ENCODE measurements around the gene UST. TPM values are rescaled to one million over a fixed set of nuclear protein-coding genes. Genes with fewer than 3 reads are reported as not detected.

Gene UST
- total and polyA plus RNA-seq, 2 of the 8 experiments (the other 6 are each of a cell fraction or from before 2014, with no cell fraction given), result 13.5 to 34.5 TPM

- Histone ChIP-seq H2BK5ac (ENCODE audit: low read depth, low read length) (no peak overlapping the region), H3K36me3 (ENCODE audit: control insufficient read depth in 2 of 4, insufficient read depth in 4 of 4, low read length in 3 of 4) (no peaks in the 10 kb centered on the region), H4K8ac (ENCODE audit: extremely low read depth, insufficient read depth, low read length) (no peak overlapping the region), H2BK15ac (ENCODE audit: low read length) (no peak overlapping the region), H4K91ac (replicated peaks; ENCODE audit: insufficient read length, low read length) (no peak overlapping the region), H3K27ac (ENCODE audit: low read depth, low read length) (no peak overlapping the region), H3K56ac (replicated peaks; ENCODE audit: insufficient read length, low read depth, low read length) (no peak overlapping the region), H3K9ac (replicated peaks in 1 of 4; ENCODE audit: extremely low read depth in 1 of 4, low read depth in 3 of 4, low read length in 3 of 4) (no peak overlapping the region; a peak in 1 of 7 replicates), H3K4me2 (ENCODE audit: insufficient read depth in 1 of 2, low read depth in 2 of 2, low read length in 2 of 2) (no peak overlapping the region), H2AK5ac (ENCODE audit: low read depth, low read length) (no peak overlapping the region), H3K9me3 (ENCODE audit: insufficient read depth in 2 of 2, low read depth in 1 of 2, low read length in 1 of 2) (no peaks in the 10 kb centered on the region), H2BK20ac (ENCODE audit: low read length) (no peak overlapping the region), H3K18ac (ENCODE audit: extremely low read depth, low read length) (peak overlapping the region; percentile 5; the same call in 1 of the 2 replicates), H4K5ac (ENCODE audit: insufficient read length, low read depth, low read length) (no peak overlapping the region), H2BK12ac (ENCODE audit: low read depth, low read length) (peak overlapping the region; percentile 53; the same call in 1 of the 2 replicates), H3K27me3 (replicated peaks in 1 of 4; ENCODE audit: control insufficient read depth in 3 of 4, extremely low read depth in 1 of 4, insufficient read depth in 3 of 4, low read length in 3 of 4) (no peaks in the 10 kb centered on the region), H3K79me2 (ENCODE audit: control insufficient read depth in 1 of 2, insufficient read depth in 2 of 2, low read length in 2 of 2) (peaks cover 8 to 78% of the 10 kb centered on the region in 2 experiments; a peak in 3 of 4 replicates), H3K4ac (replicated peaks; ENCODE audit: insufficient read length, low read depth, low read length) (no peak overlapping the region), H3K4me1 (replicated peaks in 1 of 4; ENCODE audit: control insufficient read depth in 3 of 4, insufficient read depth in 4 of 4, low read length in 3 of 4) (peaks cover 3 to 20% (median 13%) of the 10 kb centered on the region in 4 experiments), H2BK120ac (replicated peaks; ENCODE audit: low read depth, low read length) (no peak overlapping the region), H3K14ac (ENCODE audit: insufficient read length) (no peak overlapping the region), H3K79me1 (ENCODE audit: low read depth, low read length) (peaks cover 12% of the 10 kb centered on the region), H4K20me1 (replicated peaks in 1 of 2; ENCODE audit: control insufficient read depth in 1 of 2, insufficient read depth in 2 of 2, low read length in 2 of 2) (peaks cover 6 to 10% of the 10 kb centered on the region in 2 experiments), H2AFZ (ENCODE audit: low read length) (no peak overlapping the region), H3K23me2 (ENCODE audit: low read depth, low read length) (no peaks in the 10 kb centered on the region; the same call in 1 of the 2 replicates), H3K23ac (ENCODE audit: insufficient read length) (no peak overlapping the region), H3K4me3 (ENCODE audit: extremely low read depth in 1 of 4, insufficient read depth in 2 of 4, low read depth in 3 of 4, low read length in 4 of 4) (no peak overlapping the region)
- no peak for DNase-seq (ENCODE audit: low read depth in 1 of 2, low spot score in 2 of 2)
- WGBS, 2 experiments (ENCODE audit: extremely low coverage in 1 of 2, insufficient coverage in 1 of 2, insufficient read length in 1 of 2, insufficient replicate concordance in 2 of 2, low coverage in 1 of 2, low lambda C conversion rate in 2 of 2, missing lambda C conversion rate in 1 of 2), result 89 to 100% methylated on average over 1 to 5 of the region's 5 CpGs
- CTCF ChIA-PET (ENCODE audit: partially characterized antibody), result no interaction called here
- POLR2A ChIA-PET (ENCODE audit: partially characterized antibody), result no interaction called here
- FAIRE-seq, result no peak
- TF ChIP-seq USF2 (IDR thresholded peaks at IDR 0.05; ENCODE audit: low read length), result no peak
- TF ChIP-seq HDAC6 (IDR thresholded peaks at IDR 0.05; ENCODE audit: low read depth, low read length), result no peak
- TF ChIP-seq POU5F1 (IDR thresholded peaks at IDR 0.05; ENCODE audit: low read depth, low read length), result no peak
- TF ChIP-seq EP300 (IDR thresholded peaks at IDR 0.05; ENCODE audit: borderline replicate concordance in 1 of 2, low read depth in 2 of 2, low read length in 2 of 2), result no peak
- TF ChIP-seq BRCA1 (IDR thresholded peaks at IDR 0.05; ENCODE audit: low read depth, low read length), result no peak
- TF ChIP-seq RAD21 (IDR thresholded peaks at IDR 0.05 in 1 of 2, conservative IDR thresholded peaks at IDR 0.05 in 1 of 2; ENCODE audit: low read depth in 2 of 2, low read length in 2 of 2), result no peak
- TF ChIP-seq RBBP5 (IDR thresholded peaks at IDR 0.05; ENCODE audit: borderline replicate concordance, low read depth, low read length), result no peak
- no peak for TF ChIP-seq JUND (IDR thresholded peaks at IDR 0.05; ENCODE audit: low read length)
- no peak for TF ChIP-seq BACH1 (IDR thresholded peaks at IDR 0.05; ENCODE audit: low read length)
Observed at GRCh38 chr6:148866657-148867268, 119.9 kb downstream of the UST start.

All from H1 (cell line).